Skeletal muscle tissue (tissue), 4 donors: ENCODE results near the gene HSF2BP. TPM values are rescaled to one million over a fixed set of nuclear protein-coding genes. Genes with fewer than 3 reads are reported as not detected.
"Not testable (repeated sequence)": the region's sequence is repeated elsewhere in the genome, so short reads cannot be mapped to it uniquely, and the experiment has no call there.

Experiments
- H3K27ac ChIP-seq: one replicate; pipeline ENCODE4 v1.7.0; 2013; ENCODE audit warnings: mild to moderate bottlenecking, low read depth, low read length, inconsistent platforms
- H3K27me3 ChIP-seq, 3 donors: one replicate each; pipeline ENCODE4 v1.7.0; 2013; ENCODE audit warnings: low read length in 3 of 3; ENCODE audit not compliant: control insufficient read depth in 3 of 3, insufficient read depth in 3 of 3
- H3K36me3 ChIP-seq, 3 donors: one replicate each; pipeline ENCODE4 v1.7.0; 2013; ENCODE audit warnings: low read length in 3 of 3; ENCODE audit not compliant: control insufficient read depth in 3 of 3, insufficient read depth in 3 of 3
- H3K4me1 ChIP-seq, 3 donors: one replicate each; pipeline ENCODE4 v1.7.0; 2013; ENCODE audit warnings: low read length in 3 of 3, mild to moderate bottlenecking in 3 of 3; ENCODE audit not compliant: control insufficient read depth in 3 of 3, insufficient read depth in 3 of 3
- H3K4me3 ChIP-seq, 3 donors: one replicate each; pipeline ENCODE4 v1.7.0; 2013; ENCODE audit warnings: low read length in 3 of 3
- H3K9ac ChIP-seq, 3 donors: one replicate each; pipeline ENCODE4 v1.7.0; 2013; ENCODE audit warnings: low read length in 3 of 3, mild to moderate bottlenecking in 3 of 3, moderate library complexity in 2 of 3, low read depth in 1 of 3
- H3K9me3 ChIP-seq, 3 donors: one replicate each; pipeline ENCODE4 v1.7.0; 2013; ENCODE audit warnings: low read length in 3 of 3; ENCODE audit not compliant: control insufficient read depth in 3 of 3
- total RNA-seq: library from RNA; depleted of rRNA; stranded (reverse); fragments of >200 nt; gene quantifications from one replicate; pipeline ENCODE4 v1.2.3, GENCODE V29; 2014
- donor health status: Osteomylitis.

Gene HSF2BP
- total RNA-seq, 1 donor from 2014 or later = 1.6 TPM

GRCh38 chr21:43570195-43570594, 89.1 kb downstream of the HSF2BP start:
- not testable (repeated sequence) for H3K36me3 ChIP-seq, H3K4me3 ChIP-seq, H3K9ac ChIP-seq, H3K9me3 ChIP-seq, H3K27ac ChIP-seq, H3K27me3 ChIP-seq
- peaks cover 6 to 13% (median 7%) of the 10 kb centered on the region in 3 donors for H3K4me1 ChIP-seq

- not testable (repeated sequence) for H3K9me3 ChIP-seq, H3K27me3 ChIP-seq, H3K27ac ChIP-seq
Measured at GRCh38 chr21:43562451-43562850, 96.8 kb downstream of the HSF2BP start.

GRCh38 chr21:43540561-43540960, 118.7 kb downstream of the HSF2BP start:
- H3K27ac ChIP-seq, H3K9ac ChIP-seq, H3K9me3 ChIP-seq, H3K36me3 ChIP-seq, H3K4me3 ChIP-seq, H3K4me1 ChIP-seq, H3K27me3 ChIP-seq: not testable (repeated sequence)

More at GRCh38 chr21:43562451-43562850, 96.8 kb downstream of the HSF2BP start:
- H3K36me3 ChIP-seq, H3K4me1 ChIP-seq, H3K9ac ChIP-seq, H3K4me3 ChIP-seq: not testable (repeated sequence)

GRCh38 chr21:43522495-43523131, 136.7 kb downstream of the HSF2BP start:
- not testable (repeated sequence) for H3K27ac ChIP-seq, H3K4me1 ChIP-seq, H3K27me3 ChIP-seq, H3K9me3 ChIP-seq, H3K9ac ChIP-seq, H3K4me3 ChIP-seq, H3K36me3 ChIP-seq

GRCh38 chr21:43517701-43518100, 141.6 kb downstream of the HSF2BP start:
- not testable (repeated sequence) for H3K9me3 ChIP-seq, H3K27me3 ChIP-seq, H3K4me3 ChIP-seq, H3K27ac ChIP-seq, H3K4me1 ChIP-seq, H3K36me3 ChIP-seq, H3K9ac ChIP-seq

- H3K4me3 ChIP-seq, H3K27ac ChIP-seq, H3K36me3 ChIP-seq, H3K9ac ChIP-seq, H3K4me1 ChIP-seq, H3K27me3 ChIP-seq, H3K9me3 ChIP-seq: not testable (repeated sequence)
Measured at GRCh38 chr21:43516860-43517627, 142.2 kb downstream of the HSF2BP start.

- not testable (repeated sequence) for H3K9ac ChIP-seq, H3K9me3 ChIP-seq, H3K27me3 ChIP-seq, H3K4me3 ChIP-seq, H3K27ac ChIP-seq, H3K36me3 ChIP-seq, H3K4me1 ChIP-seq
Measured at GRCh38 chr21:43516295-43516847, 142.9 kb downstream of the HSF2BP start.

GRCh38 chr21:43514834-43515233, 144.5 kb downstream of the HSF2BP start:
- H3K27me3 ChIP-seq, H3K9me3 ChIP-seq, H3K4me1 ChIP-seq, H3K27ac ChIP-seq, H3K36me3 ChIP-seq, H3K9ac ChIP-seq, H3K4me3 ChIP-seq: not testable (repeated sequence)

- H3K4me1 ChIP-seq, H3K27ac ChIP-seq, H3K27me3 ChIP-seq, H3K9me3 ChIP-seq, H3K4me3 ChIP-seq, H3K36me3 ChIP-seq, H3K9ac ChIP-seq: not testable (repeated sequence)
Measured at GRCh38 chr21:43513023-43513422, 146.3 kb downstream of the HSF2BP start.

- H3K36me3 ChIP-seq, H3K27me3 ChIP-seq, H3K9ac ChIP-seq, H3K9me3 ChIP-seq, H3K4me1 ChIP-seq, H3K4me3 ChIP-seq, H3K27ac ChIP-seq: not testable (repeated sequence)
Measured at GRCh38 chr21:43511209-43511608, 148.1 kb downstream of the HSF2BP start.
